ENCODE data around the gene HTR1B.

Gene HTR1B

DNA sequence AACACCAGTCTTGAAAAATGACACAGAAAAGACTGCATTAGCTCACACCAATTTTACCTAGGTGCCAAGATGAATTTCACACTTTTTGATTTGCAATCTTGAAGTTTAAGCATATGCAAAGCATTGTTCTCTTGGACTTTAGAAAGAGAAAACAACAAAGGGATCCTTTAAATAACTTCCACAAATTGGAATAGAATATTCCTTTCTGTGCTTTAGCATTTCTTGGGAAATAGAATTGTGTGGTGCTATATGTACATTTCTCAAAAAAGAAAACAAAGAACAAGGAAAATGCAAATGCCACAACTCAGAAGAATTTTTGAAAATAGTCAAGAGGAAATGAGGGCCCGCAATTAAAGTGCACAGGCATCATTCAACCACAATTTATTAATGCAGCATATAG, 17.0 kb downstream of the HTR1B start:
- H3K4me3 ChIP-seq (ENCODE audit: low read depth, low read length), result no peak overlapping the region
- no peak for DNase-seq (ENCODE audit: low read depth)
- TF ChIP-seq, protein P1, sequence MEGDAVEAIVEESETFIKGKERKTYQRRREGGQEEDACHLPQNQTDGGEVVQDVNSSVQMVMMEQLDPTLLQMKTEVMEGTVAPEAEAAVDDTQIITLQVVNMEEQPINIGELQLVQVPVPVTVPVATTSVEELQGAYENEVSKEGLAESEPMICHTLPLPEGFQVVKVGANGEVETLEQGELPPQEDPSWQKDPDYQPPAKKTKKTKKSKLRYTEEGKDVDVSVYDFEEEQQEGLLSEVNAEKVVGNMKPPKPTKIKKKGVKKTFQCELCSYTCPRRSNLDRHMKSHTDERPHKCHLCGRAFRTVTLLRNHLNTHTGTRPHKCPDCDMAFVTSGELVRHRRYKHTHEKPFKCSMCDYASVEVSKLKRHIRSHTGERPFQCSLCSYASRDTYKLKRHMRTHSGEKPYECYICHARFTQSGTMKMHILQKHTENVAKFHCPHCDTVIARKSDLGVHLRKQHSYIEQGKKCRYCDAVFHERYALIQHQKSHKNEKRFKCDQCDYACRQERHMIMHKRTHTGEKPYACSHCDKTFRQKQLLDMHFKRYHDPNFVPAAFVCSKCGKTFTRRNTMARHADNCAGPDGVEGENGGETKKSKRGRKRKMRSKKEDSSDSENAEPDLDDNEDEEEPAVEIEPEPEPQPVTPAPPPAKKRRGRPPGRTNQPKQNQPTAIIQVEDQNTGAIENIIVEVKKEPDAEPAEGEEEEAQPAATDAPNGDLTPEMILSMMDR (IDR thresholded peaks at IDR 0.05; ENCODE audit: insufficient read depth, low read depth, low read length, missing control alignments), result no peak

DNA sequence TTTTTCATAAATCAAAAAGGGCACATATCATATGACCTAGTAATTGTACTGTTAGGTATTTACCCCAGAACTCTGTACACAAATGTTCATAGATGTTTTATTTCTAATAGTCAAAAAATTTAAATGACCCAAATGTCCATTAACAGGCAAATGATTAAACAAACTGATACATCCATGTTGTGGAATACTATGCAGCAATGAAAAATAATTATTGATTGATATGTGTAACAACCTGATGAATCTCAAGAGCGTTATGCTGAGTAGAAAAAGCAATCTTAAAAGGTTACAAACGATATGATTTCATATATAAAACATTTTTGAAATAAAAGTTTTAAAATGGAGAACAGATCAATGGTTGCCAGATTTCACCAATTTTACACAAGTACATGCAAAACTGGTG, 18.1 kb downstream of the HTR1B start:
- H3K4me3 ChIP-seq (ENCODE audit: low read depth, low read length), result no peak overlapping the region
- TF ChIP-seq, protein P1 (IDR thresholded peaks at IDR 0.05; ENCODE audit: insufficient read depth, low read depth, low read length, missing control alignments), result no peak
- DNase-seq (ENCODE audit: low read depth), result no peak

- TF ChIP-seq, protein P1 (IDR thresholded peaks at IDR 0.05; ENCODE audit: insufficient read depth, low read depth, low read length, missing control alignments), result no peak
- DNase-seq (ENCODE audit: low read depth), result no peak
- no peak overlapping the region for H3K4me3 ChIP-seq (ENCODE audit: low read depth, low read length)
Observed at GRCh38 chr6:77440206-77440976, 22.9 kb downstream of the HTR1B start.

GRCh38 chr6:77433888-77434287, 29.4 kb downstream of the HTR1B start:
- TF ChIP-seq, protein P1 (IDR thresholded peaks at IDR 0.05; ENCODE audit: insufficient read depth, low read depth, low read length, missing control alignments), result no peak
- H3K4me3 ChIP-seq (ENCODE audit: low read depth, low read length), result no peak overlapping the region
- DNase-seq (ENCODE audit: low read depth), result no peak

DNA sequence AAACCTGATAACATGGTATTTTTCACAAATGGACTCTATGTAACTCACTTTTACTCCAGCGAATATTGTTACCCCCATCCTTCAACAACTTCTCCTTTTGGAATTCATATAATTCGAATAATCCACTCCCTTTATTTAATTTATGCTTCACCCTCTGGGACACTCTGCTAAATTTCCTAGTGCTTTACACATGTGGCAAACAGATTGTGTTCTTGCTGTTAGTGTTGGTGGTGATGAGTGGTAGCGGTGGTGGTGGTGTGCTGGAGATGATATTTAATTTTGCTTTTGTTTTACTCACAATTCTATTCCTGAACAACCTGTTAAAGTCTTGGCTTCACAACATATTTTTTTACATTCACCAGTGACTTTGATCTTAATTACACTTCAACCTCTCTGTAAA, 32.8 kb downstream of the HTR1B start:
- TF ChIP-seq, protein P1 (IDR thresholded peaks at IDR 0.05; ENCODE audit: insufficient read depth, low read depth, low read length, missing control alignments), result no peak
- DNase-seq (ENCODE audit: low read depth), result no peak
- no peak overlapping the region for H3K4me3 ChIP-seq (ENCODE audit: low read depth, low read length)

- TF ChIP-seq, protein P1 (IDR thresholded peaks at IDR 0.05; ENCODE audit: insufficient read depth, low read depth, low read length, missing control alignments), result no peak
- no peak for DNase-seq (ENCODE audit: low read depth)
- H3K4me3 ChIP-seq (ENCODE audit: low read depth, low read length), result no peak overlapping the region
Observed at GRCh38 chr6:77425671-77426070, 37.6 kb downstream of the HTR1B start.

DNA sequence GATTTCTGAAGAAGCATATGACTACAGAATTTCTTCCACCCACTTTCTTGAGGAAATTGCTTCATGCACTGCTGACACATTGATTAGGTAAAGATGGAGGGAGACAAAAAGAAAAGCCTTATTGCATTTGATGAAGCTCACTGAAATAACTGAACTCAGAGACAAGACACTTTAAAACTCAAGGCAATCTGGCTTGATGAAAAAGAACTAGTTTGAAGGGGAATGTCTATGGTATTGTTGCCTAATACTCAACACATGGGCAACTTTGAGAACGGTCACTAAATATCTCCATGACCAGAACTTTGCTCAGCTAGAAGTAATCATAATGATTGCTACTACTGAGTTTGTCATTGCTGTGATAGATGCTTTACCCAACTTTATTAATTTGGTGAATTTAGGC, 38.1 kb downstream of the HTR1B start:
- no peak overlapping the region for H3K4me3 ChIP-seq (ENCODE audit: low read depth, low read length)
- TF ChIP-seq, protein P1 (IDR thresholded peaks at IDR 0.05; ENCODE audit: insufficient read depth, low read depth, low read length, missing control alignments), result no peak
- DNase-seq (ENCODE audit: low read depth), result no peak
